GM23338 (cell line): ENCODE data around the gene PIK3R5.

Source experiments
- CREB1 ChIP-seq: fragments of 250-450 bp; sonication (Bioruptor Pico); IDR thresholded peaks from 2 replicates; pipeline ENCODE4 v1.5.0; 2020; ENCODE audit warnings: low read depth, mild to moderate bottlenecking, moderate library complexity
- ETS1 ChIP-seq: IDR thresholded peaks from 2 replicates; pipeline ENCODE4 v1.6.1; 2016; ENCODE audit warnings: antibody characterized with exemption
- EZH2 ChIP-seq: fragments of 200-600 bp; sonication (generic); IDR thresholded peaks from one replicate; pipeline ENCODE4 v1.8.0; 2017; ENCODE audit warnings: antibody characterized with exemption, mild to moderate bottlenecking, low read depth; ENCODE audit not compliant: unreplicated experiment
- EZH2phosphoT487 ChIP-seq: fragments of 200-600 bp; sonication (generic); IDR thresholded peaks from one replicate; pipeline ENCODE4 v1.8.1; 2018; ENCODE audit warnings: antibody characterized with exemption; ENCODE audit not compliant: unreplicated experiment
- JUNB ChIP-seq: IDR thresholded peaks from one replicate; pipeline ENCODE4 v1.6.1; 2016; ENCODE audit warnings: antibody characterized with exemption; ENCODE audit not compliant: unreplicated experiment
- NANOG ChIP-seq: IDR thresholded peaks from 2 replicates; pipeline ENCODE4 v1.6.1; 2016; ENCODE audit warnings: antibody characterized with exemption, borderline replicate concordance
- POLR2AphosphoS5 ChIP-seq: IDR thresholded peaks from 2 replicates; pipeline ENCODE4 v1.6.1; 2016; ENCODE audit warnings: antibody characterized with exemption, low read depth
- STAT1 ChIP-seq: IDR thresholded peaks from one replicate; pipeline ENCODE4 v1.6.1; 2016; ENCODE audit warnings: antibody characterized with exemption; ENCODE audit not compliant: unreplicated experiment
- ZNF114 ChIP-seq: fragments of 250-450 bp; sonication (Bioruptor Pico); IDR thresholded peaks from 2 replicates; pipeline ENCODE4 v1.5.0; 2020; ENCODE audit warnings: mild to moderate bottlenecking, moderate library complexity
- ZNF331 ChIP-seq: fragments of 250-450 bp; sonication (Bioruptor Pico); IDR thresholded peaks from 2 replicates; pipeline ENCODE4 v1.5.0; 2020; ENCODE audit warnings: low read depth, mild to moderate bottlenecking, moderate library complexity
- TF ChIP-seq, protein P1 (sequence below), 2 experiments: fragments of 200-600 bp in 1 of 2; sonication (generic) in 1 of 2; conservative IDR thresholded peaks; 2 replicates each; pipeline versions ENCODE4 v1.5.1 to v1.6.1; 2016 to 2017; ENCODE audit warnings: antibody characterized with exemption in 2 of 2, low read depth in 2 of 2, mild to moderate bottlenecking in 2 of 2, moderate library complexity in 1 of 2
- TF ChIP-seq, protein P2 (sequence below): IDR thresholded peaks from one replicate; pipeline ENCODE4 v1.6.1; 2018; ENCODE audit warnings: antibody characterized with exemption; ENCODE audit not compliant: unreplicated experiment

DNA sequence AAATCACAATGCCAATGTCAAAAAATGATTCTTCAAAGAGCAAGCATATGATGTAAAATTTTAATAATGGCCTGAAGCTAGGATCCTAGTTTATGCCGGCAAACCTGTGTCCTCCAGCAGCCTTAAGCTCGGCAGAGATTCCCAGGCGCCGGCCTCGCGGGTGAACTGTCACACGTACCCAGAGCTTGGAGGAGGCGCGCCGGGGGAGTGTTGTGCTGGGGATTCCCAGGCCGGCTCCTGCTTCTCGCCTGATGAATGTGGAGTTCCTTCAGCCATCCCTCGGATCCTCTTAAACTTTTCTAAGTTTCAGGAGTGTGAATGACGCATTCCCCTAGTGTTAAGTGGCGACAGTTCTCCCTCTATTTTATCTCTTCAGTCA is 36.7 kb upstream of the PIK3R5 start:
- TF ChIP-seq, protein P1, sequence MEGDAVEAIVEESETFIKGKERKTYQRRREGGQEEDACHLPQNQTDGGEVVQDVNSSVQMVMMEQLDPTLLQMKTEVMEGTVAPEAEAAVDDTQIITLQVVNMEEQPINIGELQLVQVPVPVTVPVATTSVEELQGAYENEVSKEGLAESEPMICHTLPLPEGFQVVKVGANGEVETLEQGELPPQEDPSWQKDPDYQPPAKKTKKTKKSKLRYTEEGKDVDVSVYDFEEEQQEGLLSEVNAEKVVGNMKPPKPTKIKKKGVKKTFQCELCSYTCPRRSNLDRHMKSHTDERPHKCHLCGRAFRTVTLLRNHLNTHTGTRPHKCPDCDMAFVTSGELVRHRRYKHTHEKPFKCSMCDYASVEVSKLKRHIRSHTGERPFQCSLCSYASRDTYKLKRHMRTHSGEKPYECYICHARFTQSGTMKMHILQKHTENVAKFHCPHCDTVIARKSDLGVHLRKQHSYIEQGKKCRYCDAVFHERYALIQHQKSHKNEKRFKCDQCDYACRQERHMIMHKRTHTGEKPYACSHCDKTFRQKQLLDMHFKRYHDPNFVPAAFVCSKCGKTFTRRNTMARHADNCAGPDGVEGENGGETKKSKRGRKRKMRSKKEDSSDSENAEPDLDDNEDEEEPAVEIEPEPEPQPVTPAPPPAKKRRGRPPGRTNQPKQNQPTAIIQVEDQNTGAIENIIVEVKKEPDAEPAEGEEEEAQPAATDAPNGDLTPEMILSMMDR (conservative IDR thresholded peaks at IDR 0.05; ENCODE audit: low read depth in 2 of 2) = no peak
- TF ChIP-seq, protein P2, sequence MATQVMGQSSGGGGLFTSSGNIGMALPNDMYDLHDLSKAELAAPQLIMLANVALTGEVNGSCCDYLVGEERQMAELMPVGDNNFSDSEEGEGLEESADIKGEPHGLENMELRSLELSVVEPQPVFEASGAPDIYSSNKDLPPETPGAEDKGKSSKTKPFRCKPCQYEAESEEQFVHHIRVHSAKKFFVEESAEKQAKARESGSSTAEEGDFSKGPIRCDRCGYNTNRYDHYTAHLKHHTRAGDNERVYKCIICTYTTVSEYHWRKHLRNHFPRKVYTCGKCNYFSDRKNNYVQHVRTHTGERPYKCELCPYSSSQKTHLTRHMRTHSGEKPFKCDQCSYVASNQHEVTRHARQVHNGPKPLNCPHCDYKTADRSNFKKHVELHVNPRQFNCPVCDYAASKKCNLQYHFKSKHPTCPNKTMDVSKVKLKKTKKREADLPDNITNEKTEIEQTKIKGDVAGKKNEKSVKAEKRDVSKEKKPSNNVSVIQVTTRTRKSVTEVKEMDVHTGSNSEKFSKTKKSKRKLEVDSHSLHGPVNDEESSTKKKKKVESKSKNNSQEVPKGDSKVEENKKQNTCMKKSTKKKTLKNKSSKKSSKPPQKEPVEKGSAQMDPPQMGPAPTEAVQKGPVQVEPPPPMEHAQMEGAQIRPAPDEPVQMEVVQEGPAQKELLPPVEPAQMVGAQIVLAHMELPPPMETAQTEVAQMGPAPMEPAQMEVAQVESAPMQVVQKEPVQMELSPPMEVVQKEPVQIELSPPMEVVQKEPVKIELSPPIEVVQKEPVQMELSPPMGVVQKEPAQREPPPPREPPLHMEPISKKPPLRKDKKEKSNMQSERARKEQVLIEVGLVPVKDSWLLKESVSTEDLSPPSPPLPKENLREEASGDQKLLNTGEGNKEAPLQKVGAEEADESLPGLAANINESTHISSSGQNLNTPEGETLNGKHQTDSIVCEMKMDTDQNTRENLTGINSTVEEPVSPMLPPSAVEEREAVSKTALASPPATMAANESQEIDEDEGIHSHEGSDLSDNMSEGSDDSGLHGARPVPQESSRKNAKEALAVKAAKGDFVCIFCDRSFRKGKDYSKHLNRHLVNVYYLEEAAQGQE = no peak
- TF ChIP-seq STAT1 = no peak
- no peak for TF ChIP-seq EZH2
- no peak for TF ChIP-seq CREB1 (CRISPR knock-in tag)
- TF ChIP-seq ZNF114 = no peak
- TF ChIP-seq POLR2AphosphoS5 = no peak
- no peak for TF ChIP-seq EZH2phosphoT487
- no peak for TF ChIP-seq JUNB
- no peak for TF ChIP-seq ETS1
- TF ChIP-seq NANOG = no peak
- TF ChIP-seq ZNF331 = no peak
